Dermis blood vessel endothelial cell (primary cell): ENCODE data around the gene FOXN3. TPM values are rescaled to one million over a fixed set of nuclear protein-coding genes. Genes with fewer than 3 reads are reported as not detected.
A peak's percentile ranks its signal among the peaks of the same experiment; 100 is the strongest.

ENCODE experiments used
- DNase-seq: peaks from one replicate; pipeline ENCODE4 v3.0.0; 2010
- total RNA-seq: library from RNA; depleted of rRNA; stranded (reverse); fragments of >200 nt; gene quantifications from 2 replicates; pipeline ENCODE4 v1.2.3, GENCODE V29; 2014

Gene FOXN3
- total RNA-seq, 1 donor from 2014 or later, result 25.9 TPM

GRCh38 chr14:89330236-89331002 is 86.6 kb downstream of the FOXN3 start:
- no peak for DNase-seq

GRCh38 chr14:89327771-89328212 is 89.2 kb downstream of the FOXN3 start:
- no peak for DNase-seq

GRCh38 chr14:89325959-89326358 is 91.1 kb downstream of the FOXN3 start:
- DNase-seq, result no peak

- no peak for DNase-seq
Observed at GRCh38 chr14:89325299-89325883, 91.6 kb downstream of the FOXN3 start.

- DNase-seq, result no peak
Observed at GRCh38 chr14:89324501-89325298, 92.3 kb downstream of the FOXN3 start.

- no peak for DNase-seq
Observed at GRCh38 chr14:89320381-89321000, 96.5 kb downstream of the FOXN3 start.

- no peak for DNase-seq
Observed at GRCh38 chr14:89319687-89320086, 97.3 kb downstream of the FOXN3 start.

- no peak for DNase-seq
Observed at GRCh38 chr14:89317051-89317691, 99.9 kb downstream of the FOXN3 start.

- DNase-seq, result no peak
Observed at GRCh38 chr14:89315493-89316470, 101.3 kb downstream of the FOXN3 start.

GRCh38 chr14:89314274-89314673 is 102.8 kb downstream of the FOXN3 start:
- peak; percentile 20 for DNase-seq

GRCh38 chr14:89312932-89313331 is 104.1 kb downstream of the FOXN3 start:
- no peak for DNase-seq

- no peak for DNase-seq
Observed at GRCh38 chr14:89310211-89310610, 106.8 kb downstream of the FOXN3 start.

GRCh38 chr14:89309670-89310177 is 107.3 kb downstream of the FOXN3 start:
- no peak for DNase-seq

- DNase-seq, result no peak
Observed at GRCh38 chr14:89308232-89308959, 108.6 kb downstream of the FOXN3 start.

- no peak for DNase-seq
Observed at GRCh38 chr14:89307409-89307808, 109.6 kb downstream of the FOXN3 start.

GRCh38 chr14:89304972-89305703 is 111.9 kb downstream of the FOXN3 start:
- peak; percentile 76 for DNase-seq

- DNase-seq, result no peak
Observed at GRCh38 chr14:89304561-89304960, 112.5 kb downstream of the FOXN3 start.

- peak; percentile 74 for DNase-seq
Observed at GRCh38 chr14:89303456-89304435, 113.3 kb downstream of the FOXN3 start.
